GM19240 (cell line): ENCODE measurements around the gene SPATA31D1.
"Not testable (repeated sequence)": the region's sequence is repeated elsewhere in the genome, so short reads cannot be mapped to it uniquely, and the experiment has no call there.

Experiments used
- DNase-seq: peaks from one replicate; pipeline ENCODE4 v3.0.0; 2011; ENCODE audit warnings: low spot score; ENCODE audit not compliant: insufficient read length

Gene SPATA31D1

DNA sequence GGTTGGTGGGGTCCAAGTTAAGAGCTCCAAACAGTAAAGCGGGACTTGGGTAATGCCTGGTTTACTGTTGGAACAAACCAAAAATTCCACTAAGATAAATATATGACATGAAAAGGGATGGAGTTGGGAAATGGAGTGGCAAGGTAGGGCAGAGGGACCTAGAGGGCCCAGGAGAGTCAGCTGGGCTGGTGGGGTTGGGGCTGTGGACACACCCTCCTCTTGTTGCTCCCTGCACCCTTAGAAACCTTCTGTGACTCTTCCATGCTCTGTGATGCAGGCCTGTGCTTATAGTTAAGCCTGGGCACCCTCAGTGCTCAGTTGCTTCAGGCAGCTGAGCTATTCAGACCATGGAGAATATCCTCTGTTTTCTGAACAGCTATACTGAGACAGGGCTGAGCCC lies at the start of gene SPATA31D1:
Gene SPATA31D1 (plus strand): TSS at position 301 of the 400 bp plus-strand sequence. CDS start 47 bp downstream, at position 348.
- DNase-seq = not testable (repeated sequence)

DNA sequence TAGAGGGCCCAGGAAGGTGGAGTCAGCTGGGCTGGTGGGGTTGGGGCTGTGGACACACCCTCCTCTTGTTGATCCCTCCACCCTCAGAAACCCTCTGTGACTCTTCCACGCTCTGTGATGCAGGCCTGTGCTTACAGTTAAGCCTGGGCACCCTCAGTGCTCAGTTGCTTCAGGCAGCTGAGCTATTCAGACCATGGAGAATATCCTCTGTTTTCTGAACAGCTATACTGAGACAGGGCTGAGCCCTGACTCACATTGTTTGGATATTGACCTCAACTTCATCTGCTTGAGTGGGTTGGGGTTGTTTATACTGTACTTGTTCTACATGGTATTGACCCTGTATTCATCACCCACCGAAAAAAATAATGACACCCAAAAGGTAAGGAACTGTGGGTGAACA lies 45.2 kb upstream of the SPATA31D1 start, which contains the start of gene SPATA31D3:
Gene SPATA31D3 (plus strand): TSS at position 108 of the 400 bp plus-strand sequence. CDS start 86 bp downstream, at position 194.
- not testable (repeated sequence) for DNase-seq

DNA sequence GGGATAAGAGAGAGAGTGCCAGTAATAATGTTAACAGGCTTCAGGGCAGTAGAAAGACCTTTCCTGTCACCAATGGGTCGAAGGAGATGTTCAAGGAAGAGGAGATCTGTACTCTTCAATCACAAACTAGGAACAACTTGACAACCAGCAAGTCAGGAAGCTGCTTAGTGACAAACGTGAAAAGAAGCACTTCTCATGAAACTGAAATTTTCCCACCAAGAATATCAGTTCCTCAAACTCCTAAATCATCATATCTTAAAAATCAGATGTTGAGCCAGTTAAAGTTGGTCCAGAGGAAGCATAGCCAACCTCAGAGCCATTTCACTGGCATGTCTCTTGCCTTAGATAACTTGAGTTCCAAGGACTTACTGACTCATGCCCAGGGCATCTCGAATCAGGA lies 39.9 kb upstream of the SPATA31D1 start:
- not testable (repeated sequence) for DNase-seq

DNA sequence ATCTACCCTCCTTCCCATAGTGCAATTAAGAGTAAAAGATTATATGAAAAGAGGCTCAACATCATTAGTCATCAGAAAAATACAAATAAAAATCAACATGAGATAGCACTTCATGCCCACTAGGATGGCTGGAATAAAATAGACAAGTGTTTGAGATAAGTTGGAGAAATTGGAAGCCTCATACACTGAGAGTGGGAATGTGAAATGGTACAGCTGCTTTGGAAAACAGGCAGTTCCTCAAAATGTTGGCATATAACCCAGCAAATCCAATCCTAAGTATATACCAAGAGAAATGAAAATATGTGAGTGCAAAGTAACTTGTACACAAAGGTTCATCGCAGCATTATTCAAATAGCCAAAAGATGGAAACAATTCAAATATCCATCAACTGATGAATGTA lies 35.5 kb upstream of the SPATA31D1 start:
- DNase-seq = no peak

DNA sequence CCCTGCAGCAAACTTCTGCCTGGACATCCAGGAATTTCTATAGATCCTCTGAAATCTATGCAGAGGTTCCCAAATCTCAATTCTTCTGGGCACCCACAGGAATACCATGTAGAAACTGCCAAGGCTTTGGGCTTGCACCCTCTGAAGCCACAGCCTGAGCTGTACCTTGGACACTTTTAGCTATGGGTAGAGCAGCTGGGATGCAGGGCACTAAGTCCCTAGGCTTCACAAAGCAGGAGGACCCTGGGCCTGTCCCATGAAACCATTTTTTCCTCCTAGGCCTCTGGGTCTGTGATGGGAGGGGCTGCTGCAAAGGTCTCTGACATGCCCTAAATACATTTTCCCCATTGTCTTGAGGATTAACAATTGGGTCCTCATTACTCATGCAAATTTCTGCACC lies 32.9 kb upstream of the SPATA31D1 start:
- DNase-seq = no peak

DNA sequence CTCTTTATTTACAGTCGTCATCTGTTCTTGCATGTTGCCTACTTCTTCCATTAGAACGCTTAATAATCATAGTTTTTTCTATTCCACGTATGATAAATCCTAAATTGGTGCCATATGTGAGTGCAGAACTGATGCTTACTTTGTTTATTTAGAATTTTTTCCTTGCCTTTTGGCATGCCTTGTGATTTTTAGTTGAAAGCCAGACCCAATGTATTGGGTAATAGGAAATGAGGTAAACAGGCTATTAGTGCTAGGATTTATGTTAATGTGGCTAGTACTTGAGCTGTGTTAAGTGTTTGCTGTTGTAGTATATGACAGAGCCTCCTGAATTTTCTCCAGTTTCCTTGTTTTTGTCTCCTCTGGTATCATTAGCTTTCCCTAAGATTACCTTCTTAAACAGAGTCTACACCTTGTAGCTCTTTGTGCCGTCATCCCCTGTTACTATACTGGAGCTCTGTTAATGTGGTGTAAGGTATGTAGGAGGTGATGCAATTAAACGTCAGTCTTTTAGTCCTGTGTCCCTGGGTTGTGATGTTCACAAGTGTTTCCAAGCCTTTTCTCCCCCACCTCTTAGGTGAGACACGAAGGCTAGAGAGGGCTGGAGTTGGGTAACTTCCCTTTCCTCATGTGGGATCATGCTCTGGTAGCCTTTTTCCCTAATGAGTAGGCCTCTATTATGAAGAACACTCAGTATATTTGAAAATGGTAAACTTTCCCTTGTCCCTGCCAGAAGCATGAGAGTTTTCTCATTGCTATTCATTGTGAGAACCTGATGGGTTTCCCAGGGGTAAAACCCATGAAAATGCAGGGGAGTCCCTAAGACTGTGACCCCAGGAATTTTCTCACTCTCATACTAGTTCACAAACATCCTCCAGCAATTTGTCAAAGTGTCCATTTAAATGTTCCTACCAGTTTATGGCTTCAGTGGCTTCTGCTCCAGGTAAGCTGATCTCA lies 24.1 kb upstream of the SPATA31D1 start:
- DNase-seq = no peak

DNA sequence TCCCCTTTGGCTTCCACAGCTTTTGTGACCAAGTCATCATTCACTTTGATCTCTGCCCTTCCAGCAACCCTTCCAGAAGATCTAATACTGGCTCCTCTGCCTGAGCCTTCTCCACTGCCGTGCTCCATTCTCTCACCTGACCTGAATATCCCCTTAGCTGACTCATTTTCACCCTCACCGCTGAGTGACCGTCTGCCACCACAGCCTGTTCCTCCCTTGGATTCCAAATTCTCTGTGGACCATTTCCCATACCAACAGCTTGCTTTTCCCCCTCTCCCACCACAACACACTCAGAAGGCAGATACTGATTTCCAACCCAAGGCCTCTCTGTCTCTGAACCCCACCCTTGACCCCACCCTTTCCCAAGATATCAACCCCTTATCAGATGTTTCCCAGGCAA lies 20.5 kb upstream of the SPATA31D1 start:
- DNase-seq = no peak

DNA sequence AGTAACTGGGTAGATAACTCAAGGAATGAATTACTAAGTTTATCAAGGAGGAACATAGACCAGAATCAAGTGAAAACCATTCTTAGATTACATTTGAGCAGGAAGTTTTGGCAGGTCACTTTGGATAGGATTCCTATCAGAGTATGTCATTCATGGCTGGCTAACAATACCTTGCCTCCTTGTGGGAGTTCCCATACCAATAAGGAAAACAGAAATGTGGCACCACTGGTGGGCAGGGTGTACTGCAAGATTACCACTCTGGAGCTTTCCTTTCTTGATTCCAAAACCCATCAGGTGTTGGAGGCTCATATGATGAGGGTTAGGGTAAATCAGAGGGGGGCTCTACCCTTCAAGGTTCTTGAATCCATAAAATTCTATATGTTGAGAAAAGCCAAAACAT lies 18.6 kb upstream of the SPATA31D1 start:
- DNase-seq = no peak

DNA sequence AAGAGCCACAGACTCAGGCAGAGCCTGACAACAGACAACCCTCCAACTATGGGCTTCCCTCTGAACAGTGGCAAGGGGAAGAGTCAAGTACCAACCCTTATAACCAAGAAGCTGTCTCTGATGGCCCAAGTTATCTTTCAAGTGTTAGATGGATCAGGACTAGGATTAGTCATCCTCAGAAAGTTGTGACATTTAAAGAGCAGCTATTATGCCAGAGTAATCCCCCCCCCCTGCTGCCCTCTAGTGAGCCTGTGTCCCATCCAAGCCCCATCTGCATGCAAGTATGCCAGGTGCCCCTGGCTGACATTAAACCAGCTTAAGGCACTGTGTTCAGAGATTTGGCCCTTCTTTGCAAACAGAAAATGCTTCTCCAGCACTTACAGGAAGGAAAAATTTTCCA lies 16.8 kb upstream of the SPATA31D1 start:
- no peak for DNase-seq

DNA sequence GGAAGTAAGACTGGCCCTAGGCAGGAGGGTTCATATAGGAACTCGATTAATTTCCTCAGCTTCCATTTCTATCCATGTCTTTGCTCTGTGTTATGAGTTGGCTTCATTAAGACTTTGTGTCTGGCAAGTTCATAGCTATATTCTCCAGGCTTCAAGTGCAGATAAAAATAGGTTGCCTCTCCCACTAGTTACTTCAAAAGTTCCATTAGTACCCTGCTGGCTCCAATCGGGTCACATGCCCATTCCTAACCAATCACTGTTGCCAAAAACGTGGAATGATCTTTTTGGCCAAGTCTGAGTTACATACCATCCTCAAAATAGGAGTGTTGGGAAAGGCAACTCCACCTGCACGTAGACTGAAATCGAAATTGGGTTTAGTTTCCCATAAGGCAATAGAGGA lies 13.8 kb upstream of the SPATA31D1 start:
- no peak for DNase-seq

DNA sequence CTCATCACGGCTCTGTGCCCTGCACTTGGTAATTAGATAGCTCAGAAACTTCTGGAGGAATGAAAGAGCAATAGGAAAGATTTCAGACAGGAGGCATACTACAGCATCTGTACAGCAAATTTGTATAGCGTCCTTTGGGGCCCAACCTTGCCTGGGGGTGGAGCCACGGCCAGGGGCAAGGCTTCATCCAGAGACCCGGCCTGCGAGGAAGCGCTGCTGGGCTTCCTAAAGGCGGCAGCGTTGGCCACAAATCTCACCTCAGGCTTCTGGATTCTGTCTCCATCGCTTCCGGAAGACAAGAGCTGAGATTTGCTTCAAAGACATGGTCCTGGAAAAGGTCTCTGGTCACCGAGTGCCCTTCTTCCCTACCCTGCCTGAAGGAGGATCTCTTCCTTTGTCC lies 12.2 kb upstream of the SPATA31D1 start:
- DNase-seq = no peak

DNA sequence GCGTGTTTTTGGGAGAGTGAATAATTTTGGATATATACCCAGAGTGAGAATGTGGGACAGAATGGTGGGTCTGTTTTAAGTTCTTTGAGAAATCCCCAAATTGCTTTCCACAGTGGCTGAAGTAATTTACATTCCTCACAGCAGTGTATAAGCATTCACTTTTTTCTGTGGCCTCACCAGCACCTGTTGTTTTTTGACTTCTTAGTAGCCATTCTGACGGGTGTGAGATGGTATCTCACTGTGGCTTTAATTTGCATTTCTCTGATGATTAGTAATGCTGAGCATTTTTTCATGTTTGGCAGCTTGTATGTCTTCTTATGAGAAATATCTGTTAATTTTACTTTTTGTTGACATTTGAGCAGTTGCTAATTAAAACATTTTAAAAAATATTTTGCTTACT lies 9.4 kb upstream of the SPATA31D1 start:
- DNase-seq = no peak

DNA sequence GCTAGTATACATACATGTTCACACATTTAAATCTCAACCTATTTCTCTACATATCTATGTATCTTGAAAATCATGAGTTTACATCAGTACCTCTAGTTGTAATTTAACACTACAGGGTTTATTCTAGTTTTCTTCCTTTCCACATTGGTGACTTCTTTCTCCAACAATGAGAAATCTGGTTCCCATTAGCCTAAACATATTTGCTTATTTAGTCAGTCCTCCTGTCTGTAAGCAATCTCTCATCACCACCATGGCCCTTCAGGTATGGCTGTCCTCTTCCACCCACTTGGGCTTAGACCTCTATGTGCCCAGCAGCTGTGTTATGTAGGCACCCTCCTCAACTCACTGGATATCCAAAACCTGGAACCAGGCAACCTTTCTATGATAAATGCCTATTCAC lies 8.0 kb upstream of the SPATA31D1 start:
- no peak for DNase-seq

DNA sequence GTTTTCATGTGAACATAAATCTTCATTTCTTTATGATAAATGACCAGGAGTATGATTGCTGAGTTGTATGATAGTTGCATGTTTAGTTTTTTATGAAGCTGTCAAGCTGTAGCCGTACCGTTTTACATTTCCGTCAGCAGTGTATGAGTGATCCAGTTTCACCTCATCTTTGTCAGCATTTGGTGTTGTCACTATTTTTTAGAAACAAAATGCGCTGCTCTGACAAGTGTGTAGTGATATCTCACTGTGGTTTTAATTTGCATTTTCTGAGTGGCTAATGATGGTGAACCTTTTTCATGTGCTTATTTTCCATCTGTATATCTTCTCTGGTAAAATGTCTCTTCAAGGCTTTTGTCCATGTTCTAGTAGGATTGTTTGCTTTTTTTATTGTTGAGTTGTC lies 6.7 kb upstream of the SPATA31D1 start:
- DNase-seq = no peak

DNA sequence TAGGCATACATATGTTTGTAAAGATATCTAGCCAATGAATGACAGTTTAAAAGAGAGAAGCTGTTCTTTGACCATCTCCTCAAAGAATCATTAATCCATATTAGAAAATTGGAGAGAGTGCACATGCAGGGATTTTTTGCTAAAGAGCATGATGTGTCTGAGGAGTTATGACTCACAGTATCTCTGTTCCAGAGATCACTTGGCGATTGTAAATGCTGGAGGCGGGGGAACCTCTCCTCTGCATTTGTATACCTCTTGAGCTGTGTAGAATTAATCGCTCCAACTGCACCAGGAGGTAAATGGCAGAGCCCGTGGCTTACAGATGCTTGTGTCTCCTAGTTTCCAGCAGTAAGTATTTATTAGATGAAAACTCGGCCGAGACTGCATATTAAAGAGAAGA lies 3.6 kb upstream of the SPATA31D1 start:
- DNase-seq = no peak

DNA sequence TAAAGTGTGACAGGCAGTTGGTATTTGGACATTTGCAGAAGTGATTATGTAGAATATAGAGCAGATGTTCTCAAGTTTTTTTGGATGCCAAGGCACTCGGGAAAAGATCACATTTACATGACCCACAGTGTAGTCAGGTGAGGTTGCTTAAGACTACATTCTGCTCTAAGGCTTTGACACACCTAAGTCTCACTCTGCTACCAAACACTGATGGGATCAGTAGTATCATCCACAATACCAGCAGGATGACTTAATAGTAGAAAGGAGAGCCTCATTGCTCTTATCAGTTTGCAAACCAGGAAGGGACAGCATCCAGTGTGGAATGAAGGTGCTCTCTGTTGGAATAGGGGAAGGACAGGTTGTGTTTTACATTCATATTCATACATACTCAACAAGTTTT lies 2.5 kb upstream of the SPATA31D1 start:
- no peak for DNase-seq

DNA sequence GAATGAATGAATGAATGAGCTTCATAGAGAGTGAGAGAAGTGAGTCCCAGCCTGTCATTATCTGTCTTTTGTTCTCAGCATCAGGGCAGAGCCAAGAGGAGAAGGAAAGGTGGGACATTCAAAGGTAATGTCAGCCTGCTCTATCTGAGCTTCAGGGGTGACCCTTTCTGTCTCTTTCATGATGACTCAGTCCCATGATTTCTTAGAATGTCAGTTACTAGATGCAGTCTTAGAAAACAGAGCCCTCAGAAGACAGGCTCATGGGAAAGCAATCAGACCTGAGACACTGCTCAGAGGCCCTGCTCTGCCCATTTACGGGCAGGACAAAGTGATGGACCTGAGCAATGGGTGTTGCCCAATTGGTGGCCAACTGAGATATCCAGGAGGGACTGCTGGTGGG lies 1.1 kb downstream of the SPATA31D1 start:
- DNase-seq = no peak

DNA sequence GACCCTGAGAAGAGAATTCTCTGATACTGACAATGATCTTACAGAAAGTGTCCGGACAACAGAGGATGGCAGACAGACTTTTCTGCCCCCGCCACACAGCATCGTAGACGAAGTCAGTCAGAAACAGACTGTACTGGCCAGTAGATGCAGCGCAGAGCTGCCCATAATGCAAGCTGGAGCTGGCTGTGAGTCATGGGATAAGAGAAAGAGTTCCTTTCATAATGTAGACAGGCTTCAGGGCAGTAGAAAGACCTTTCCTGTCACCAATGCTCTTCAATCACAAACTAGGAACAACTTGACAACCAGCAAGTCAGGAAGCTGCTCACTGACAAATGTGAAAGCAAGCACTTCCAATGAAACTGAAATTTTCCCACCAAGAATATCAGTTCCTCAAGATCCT lies 5.1 kb downstream of the SPATA31D1 start:
- no peak for DNase-seq

DNA sequence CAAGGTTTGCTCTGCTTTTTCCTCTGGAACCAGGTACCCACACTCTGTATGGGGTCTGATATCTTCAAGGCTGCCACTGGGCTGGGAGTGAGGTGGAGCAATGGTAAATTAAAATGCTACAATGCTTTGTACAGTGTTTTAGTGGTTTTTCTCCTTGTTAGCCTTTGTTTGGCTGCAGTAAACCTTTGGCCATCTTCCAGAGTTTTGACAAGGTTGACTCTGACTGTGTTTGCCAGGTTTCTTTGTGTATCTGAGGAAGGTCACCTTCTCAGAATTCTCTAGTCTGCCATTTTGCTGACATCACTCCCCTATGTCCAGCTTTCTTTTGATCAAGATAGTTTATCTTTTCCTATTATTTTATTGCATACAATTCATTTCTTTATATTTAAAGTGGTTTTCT lies 11.2 kb downstream of the SPATA31D1 start:
- no peak for DNase-seq

DNA sequence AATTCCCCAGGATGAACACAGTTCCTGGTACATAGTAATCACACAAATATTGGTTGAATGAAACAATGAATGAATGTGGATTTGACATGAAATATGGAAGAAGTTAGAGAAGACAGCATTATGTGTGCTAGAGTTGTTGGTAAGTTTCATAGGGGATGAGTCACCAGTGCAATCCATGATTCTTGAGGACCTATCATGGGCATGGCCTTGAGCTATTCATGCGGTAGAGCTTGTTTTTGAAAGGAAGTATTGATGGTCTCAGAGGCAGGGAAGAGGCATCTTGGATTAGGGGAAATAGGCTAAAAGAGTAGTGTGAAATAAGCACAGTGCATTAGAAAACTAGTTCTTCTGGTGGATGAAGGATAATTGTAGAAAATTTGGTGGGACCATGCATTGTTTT lies 22.1 kb downstream of the SPATA31D1 start:
- no peak for DNase-seq

DNA sequence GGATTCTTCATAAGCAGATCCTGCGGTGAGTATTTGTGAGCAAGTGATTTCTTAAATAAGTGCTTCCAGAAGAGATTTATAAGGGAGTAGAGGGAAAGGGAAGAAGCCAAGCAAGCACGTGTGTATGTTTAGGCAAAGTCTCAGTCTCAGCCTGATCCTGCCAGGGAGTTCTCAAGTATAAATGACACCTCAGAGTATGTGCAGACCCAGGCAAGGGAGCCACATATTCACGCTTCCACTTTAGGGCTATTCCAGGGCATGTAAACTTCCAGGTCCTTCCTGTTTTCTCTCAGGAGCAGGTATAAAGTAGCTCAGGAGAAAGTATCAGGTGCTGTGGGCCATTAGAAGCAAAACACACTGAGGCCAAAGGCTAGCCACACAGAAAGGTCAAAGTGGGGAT lies 22.6 kb downstream of the SPATA31D1 start:
- DNase-seq = no peak

DNA sequence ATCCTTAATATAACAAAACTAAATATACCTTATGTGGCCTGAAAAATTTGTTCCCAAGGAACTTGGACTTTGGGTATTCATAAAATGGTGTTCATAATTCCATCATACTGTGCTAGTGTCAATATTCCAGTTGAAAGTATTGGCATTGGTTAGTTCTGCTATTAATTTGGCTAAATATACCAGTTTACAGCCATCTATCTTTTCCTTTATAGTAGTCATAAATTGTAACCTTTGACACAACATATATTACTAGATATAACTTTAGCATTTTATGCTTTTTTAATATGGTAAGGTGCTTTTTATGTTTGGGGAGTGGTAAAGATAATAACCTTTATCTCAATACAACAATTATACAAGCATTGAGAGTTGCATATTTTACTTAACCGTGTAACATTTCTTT lies 23.7 kb downstream of the SPATA31D1 start:
- DNase-seq = no peak

DNA sequence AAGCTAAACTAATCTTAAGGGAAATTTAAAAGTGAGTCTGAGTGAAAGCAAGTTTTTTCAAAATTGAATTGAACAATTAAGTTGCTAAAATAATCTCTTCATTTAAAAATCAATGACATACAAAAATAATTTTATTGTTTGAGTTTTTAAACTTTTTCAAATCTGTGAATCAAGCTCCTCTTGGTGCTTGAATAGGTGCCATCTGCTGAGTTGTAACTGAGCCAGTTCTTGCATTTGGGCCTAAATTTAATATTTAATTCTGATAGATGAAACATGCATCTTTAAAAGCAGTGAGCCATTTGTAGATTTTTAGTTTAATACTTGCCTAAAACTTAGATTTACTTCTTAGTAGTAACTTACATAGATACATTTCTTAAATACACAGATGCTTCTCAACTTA lies 31.8 kb downstream of the SPATA31D1 start:
- no peak for DNase-seq
